Measurements from ENCODE around the gene GFPT2.

Gene GFPT2

GRCh38 chr5:180271221-180271620 lies 81.9 kb downstream of the GFPT2 start:
- no peak for DNase-seq

- no peak for DNase-seq
These were observed 93.9 kb downstream of the GFPT2 start for GRCh38 chr5:180259260-180259611.

GRCh38 chr5:180253036-180253824 lies 99.9 kb downstream of the GFPT2 start:
- DNase-seq = no peak

- no peak for DNase-seq
These were observed 101.2 kb downstream of the GFPT2 start for GRCh38 chr5:180251887-180252286.

GRCh38 chr5:180251141-180251540 lies 102.0 kb downstream of the GFPT2 start:
- no peak for DNase-seq
